ENCODE measurements around the gene COQ10B.

COQ10B gene

GRCh38 chr2:197453123-197453913 is at the start of gene COQ10B:
TSS of gene COQ10B (plus strand) at chr2:197453552. CDS start at chr2:197453561, 9 bp downstream.
- no peak for TF ChIP-seq CTCF (IDR thresholded peaks at IDR 0.05)

DNA sequence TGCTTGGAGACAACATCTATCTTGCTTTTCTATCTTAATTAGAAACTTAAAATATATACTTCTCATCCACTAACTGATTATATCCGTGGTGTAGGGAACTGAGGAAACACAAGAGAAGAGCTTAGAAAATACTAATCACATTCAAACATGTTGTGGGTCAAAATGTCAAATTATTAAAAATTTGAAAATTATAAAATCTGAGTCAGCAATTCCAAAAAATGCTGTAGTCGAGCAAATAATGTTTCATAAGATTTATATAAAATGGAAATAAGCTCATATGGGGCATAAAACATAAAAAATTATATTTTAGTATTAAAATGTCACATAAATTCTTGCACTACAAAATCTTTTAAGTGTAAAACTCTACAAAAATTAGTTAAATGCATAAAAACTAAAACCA is 47.8 kb upstream of the COQ10B start:
- TF ChIP-seq CTCF (IDR thresholded peaks at IDR 0.05) = no peak

DNA sequence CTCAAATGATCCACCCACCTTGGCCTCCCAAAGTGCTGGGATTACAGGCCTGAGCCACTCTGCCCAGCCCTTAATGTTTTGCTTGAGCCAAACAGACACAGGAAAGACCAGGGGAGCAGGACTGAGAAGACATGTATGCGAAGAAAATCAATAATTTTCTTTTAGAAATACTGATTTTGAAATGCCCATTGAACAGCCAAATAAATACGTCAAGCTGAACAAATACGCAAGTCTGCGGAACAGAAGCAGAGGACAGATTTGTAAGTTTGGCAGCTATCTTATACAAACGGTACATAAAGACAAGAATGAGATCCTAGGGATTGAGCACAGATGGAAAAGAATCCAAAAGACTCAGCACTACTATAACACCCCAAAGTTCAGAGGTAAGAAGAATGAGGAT is 39.3 kb upstream of the COQ10B start:
- TF ChIP-seq CTCF (IDR thresholded peaks at IDR 0.05) = no peak

DNA sequence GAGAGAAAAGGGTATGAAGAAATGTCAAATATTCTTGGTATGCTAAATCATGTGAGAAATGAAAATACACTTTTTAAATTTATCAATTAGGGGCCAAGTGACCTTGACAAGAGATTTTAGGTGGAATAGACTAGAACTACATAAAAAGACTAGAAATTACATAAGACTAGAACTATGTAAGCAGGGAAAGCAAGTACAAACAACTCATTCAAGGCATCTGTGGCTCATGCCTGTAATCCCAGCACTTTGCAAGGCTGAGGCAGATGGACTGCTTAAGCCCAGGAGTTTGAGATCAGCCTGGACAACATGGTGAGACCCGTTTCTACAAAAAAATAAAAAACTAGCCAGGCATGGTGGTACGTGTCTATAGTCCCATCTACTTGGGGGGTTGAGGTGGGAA is 38.8 kb upstream of the COQ10B start:
- no peak for TF ChIP-seq CTCF (IDR thresholded peaks at IDR 0.05)

GRCh38 chr2:197416268-197416667 is 37.1 kb upstream of the COQ10B start:
- no peak for TF ChIP-seq CTCF (IDR thresholded peaks at IDR 0.05)

DNA sequence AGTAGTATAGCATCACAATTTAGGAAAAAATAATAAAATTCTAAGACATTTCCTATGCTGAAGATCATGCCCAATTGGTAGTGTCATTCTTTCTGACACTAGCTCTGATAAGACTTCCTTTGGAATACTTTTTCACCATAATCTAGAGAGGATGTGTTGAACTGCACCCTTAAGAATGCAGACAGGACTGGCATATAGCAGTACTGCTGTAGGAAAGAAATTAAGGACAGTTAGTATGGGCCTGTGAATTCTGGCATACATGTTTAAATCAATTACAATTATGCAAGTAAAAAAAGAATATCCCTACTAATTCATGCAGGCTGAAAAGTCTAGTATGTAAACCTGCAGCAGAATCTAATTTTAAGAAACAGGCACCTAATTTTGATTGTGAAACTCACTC is 33.9 kb upstream of the COQ10B start:
- no peak for TF ChIP-seq CTCF (IDR thresholded peaks at IDR 0.05)

DNA sequence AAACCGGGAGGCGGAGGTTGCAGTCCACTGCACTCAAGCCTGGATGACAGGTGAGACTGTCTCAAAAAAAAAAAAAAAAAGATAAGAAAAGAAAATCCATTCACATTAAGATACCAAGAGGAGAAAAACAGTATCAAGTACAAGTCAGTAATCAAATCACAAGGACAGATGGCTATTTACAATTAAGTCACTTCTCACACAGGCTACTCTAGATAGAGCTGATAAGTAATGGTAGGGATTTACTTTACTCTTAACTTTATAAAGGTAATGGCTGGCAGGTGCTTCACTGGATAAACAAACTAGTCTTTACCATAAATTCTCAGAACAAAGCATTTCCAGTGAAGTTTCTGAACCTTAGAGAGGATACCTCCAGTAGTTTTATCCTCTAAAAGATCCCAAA is 30.0 kb upstream of the COQ10B start:
- TF ChIP-seq CTCF (IDR thresholded peaks at IDR 0.05) = no peak

GRCh38 chr2:197425550-197425949 is 27.8 kb upstream of the COQ10B start:
- TF ChIP-seq CTCF (IDR thresholded peaks at IDR 0.05) = no peak
